NCI-H82 treated with DMSO at 0.1 percent for 48 hours (cell line): ENCODE data around the gene PLPP3.
A peak's percentile ranks its signal among the peaks of the same experiment; 100 is the strongest.

Experiments
- DNase-seq: peaks from one replicate; lab custom pipeline; 2025; ENCODE audit not compliant: unreplicated experiment; lab: John Stamatoyannopoulos, UW

The PLPP3 gene

GRCh38 chr1:56576880-56577405 lies 2.4 kb downstream of the PLPP3 start:
- DNase-seq, result peak; percentile 71

GRCh38 chr1:56575865-56576264 lies 3.5 kb downstream of the PLPP3 start:
- DNase-seq, result no peak

DNA sequence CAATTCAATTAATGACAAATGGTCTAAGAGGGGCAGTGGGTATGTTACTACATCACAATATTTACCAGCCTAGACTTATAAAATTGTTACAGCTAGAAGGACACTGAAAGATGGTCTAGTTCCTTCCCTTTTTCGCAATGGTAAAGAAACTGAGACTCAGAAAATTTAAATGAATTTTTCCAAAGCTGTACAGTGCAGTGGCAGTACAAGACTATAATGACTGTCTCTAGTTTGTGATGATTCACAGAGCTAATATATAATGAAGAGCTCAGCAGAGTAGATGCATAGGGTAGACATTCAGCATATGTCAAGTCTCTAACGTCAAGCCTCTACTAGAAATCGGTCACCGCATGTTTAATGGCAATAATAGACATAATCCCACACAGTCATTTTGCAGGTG lies 4.6 kb downstream of the PLPP3 start:
- DNase-seq, result no peak

- no peak for DNase-seq
Observed at GRCh38 chr1:56573311-56573710, 6.1 kb downstream of the PLPP3 start.

DNA sequence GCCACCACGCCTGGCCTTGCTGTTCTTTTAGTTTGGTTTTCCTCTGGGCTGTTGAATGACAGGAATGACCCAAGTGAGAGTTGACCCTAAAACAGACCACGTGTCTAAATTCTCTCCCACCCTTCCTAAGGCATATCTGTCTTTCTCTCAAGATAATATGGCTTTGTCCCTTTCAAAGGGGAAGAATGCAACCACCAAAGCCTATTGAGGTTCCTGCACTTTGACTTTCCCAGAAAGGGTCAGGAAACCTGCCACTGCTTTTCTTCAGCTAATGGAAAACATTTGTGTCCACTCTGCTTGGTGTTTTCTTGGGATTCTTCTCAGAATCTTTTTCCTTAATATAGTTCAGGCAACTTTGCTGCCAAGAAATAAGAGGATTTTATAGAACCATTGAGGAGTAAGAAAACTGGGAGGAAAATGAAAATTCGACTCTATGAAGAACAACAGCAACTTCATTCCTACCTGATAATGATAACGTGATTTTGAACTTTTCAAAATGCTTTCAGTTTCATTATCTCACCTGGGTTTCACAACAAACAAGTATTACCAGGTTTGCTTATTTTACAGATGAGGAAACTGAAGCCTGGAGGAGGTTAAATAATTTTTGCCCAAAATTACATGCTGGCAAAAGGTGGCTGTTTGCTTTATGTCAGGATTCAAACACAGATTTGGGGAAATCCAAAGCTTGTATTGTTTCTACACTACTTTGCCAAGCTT lies 6.9 kb downstream of the PLPP3 start:
- no peak for DNase-seq

DNA sequence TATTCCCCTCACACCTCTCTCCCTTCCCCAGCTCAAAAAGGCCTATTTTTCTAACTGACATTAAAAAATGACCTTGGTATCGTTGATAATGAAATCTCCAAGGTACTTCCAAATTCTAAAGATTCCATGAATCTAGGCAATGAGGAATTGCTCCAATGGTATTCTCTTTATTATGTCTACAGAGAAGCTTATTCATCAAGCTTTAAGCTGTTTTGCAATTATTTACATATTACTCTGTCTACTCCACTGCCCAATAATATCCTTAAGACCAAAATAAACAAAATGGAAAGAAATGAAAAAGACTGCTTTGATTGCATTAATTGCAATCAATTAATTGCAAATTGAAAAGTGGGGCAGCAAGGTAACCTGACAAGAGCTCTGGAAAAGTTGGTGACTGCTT lies 7.9 kb downstream of the PLPP3 start:
- no peak for DNase-seq

GRCh38 chr1:56570924-56571372 lies 8.4 kb downstream of the PLPP3 start:
- DNase-seq, result peak; percentile 18

DNA sequence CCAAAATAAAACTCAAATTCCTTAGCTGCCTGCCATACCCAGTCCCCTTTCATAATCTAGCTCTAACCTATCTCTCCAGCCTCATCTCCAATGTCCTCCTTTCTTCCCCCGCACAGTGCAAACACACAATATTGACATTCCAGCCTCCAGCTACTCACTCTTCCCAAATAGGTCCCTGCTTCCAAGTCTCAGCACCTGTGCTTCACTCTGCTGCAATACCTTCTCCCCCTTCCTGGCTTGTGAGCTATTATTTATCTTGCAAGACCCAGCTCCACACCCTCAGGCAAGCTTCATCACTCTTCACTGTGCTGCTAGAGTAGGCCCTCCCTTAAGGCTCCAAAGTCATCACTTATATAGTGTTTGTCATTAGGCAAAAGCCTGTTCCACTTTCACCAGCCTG lies 9.7 kb downstream of the PLPP3 start:
- no peak for DNase-seq

DNA sequence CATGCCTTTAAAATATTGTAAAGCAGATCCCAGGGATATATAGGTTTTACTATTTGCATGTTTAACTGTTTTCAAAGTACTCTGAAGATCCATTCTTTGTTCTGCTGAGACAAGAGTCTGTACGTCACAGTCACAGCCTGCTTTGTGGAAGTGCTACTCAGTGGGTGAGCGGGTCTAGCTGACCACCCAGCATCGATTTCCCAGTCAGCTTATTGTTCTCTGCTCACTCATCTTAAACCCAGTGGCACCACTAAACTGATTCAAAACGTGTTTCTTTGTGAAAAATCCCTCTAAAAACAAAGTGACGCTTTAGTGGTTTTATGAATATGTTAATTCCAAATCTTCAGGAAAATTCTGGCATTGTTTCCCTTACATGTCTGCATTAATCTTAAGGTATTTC lies 12.4 kb downstream of the PLPP3 start:
- no peak for DNase-seq

DNA sequence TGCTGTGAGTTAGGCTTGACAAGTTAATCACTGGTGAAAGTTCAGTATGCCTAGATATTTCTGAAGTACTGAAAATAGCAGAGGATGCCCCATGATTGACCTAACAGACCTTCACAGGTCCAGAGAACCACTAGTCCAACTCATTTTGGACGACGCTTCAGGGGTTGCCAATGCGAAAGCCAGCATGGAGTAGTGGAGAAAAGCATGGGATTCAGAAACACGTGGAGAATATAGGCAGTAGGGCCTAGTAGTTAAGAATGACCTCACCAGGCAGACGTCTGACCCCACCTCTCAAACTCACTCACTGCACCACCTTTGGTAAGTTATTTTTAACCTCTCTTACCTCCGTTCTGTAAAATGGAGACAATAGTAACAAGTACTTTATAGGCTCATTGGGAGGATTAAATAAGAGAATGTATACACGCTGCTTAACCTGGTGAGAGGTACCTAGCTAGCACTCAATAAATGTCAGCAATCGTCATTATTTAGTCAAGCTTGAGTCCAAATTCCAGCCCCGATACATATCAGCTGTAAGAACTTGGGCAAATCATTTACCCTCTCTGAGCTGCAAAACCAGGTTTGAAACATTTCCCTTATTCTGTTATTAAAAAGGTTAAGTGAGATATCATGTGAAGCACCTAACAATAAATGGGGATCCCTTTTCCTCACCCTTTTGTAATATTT lies 13.2 kb downstream of the PLPP3 start:
- no peak for DNase-seq

DNA sequence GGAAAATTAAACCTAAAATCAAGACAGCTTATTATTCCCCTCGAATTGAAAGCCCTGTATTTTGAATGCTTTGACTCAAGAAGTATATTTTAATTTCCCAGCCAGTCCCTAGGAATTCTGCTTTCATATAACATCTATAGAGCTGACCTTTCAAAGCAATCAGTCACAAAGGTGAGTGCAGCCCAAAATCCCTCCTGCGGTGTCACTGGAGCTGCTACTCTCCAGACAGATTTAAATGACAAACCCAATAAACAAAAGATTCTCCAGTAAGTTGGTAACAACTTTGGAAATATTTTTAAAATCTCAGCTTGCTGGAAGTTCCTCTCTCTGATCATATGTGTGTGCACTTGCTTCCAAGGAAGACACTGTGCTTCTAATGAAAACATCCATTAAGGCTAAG lies 14.7 kb downstream of the PLPP3 start:
- DNase-seq, result no peak

- no peak for DNase-seq
Observed at GRCh38 chr1:56563568-56563967, 15.8 kb downstream of the PLPP3 start.

- no peak for DNase-seq
Observed at GRCh38 chr1:56562891-56563452, 16.4 kb downstream of the PLPP3 start.

DNA sequence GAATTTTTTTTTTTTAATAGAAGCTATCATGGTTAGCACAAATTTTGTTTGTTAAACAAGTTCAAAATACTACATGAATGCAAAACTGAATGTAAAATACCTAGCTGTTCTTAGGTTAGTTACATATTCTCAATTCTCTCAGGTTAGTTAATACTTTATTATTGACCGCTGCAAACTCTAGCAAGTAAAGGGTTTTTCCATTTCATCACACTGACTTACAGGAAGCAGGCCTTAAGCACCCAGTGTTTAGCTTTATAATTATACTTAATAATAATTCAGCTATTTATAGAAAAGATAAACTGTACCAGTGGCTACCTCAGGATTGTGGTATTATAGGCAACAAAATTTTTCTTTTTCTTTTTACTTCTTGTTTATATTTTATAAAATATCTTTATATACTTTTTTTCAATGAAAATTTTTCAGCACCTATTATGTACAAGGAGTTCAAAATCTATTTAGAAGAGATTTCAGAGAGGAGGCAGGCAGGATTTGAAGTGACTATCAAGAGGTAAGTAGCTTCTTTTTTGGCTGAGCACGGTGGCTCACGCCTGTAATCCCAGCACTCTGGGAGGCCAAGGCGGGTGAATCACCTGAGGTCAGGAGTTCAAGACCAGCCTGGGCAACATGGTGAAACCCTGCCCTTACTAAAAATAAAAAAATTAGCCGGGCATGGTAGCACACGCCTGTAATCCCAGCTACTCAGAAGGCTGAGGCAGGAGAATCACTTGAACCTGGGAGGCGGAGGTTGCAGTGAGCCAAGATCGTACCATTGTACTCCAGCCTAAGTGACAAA lies 17.9 kb downstream of the PLPP3 start:
- no peak for DNase-seq

DNA sequence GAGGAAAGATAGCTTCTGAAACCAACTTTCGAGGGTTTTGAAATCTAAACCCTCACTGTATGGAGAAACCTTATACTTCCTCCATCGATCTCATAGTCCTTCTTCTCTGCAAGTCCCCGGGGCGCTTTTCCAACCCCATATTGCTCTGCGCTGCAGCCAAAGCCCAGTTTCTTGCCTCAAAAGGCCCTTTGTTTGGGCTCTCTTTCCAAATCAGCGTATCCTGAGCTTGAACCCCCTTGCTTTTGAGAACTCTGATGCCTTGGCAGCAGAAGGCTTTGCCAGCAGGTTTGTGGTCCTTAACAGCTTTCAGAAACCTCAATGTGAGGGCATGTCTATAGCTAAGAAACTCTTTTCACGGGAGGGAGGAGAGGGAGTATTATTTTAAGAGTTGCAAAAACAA lies 21.6 kb downstream of the PLPP3 start:
- no peak for DNase-seq

GRCh38 chr1:56555448-56555847 lies 23.9 kb downstream of the PLPP3 start:
- no peak for DNase-seq

- no peak for DNase-seq
Observed at GRCh38 chr1:56553046-56553445, 26.3 kb downstream of the PLPP3 start.

DNA sequence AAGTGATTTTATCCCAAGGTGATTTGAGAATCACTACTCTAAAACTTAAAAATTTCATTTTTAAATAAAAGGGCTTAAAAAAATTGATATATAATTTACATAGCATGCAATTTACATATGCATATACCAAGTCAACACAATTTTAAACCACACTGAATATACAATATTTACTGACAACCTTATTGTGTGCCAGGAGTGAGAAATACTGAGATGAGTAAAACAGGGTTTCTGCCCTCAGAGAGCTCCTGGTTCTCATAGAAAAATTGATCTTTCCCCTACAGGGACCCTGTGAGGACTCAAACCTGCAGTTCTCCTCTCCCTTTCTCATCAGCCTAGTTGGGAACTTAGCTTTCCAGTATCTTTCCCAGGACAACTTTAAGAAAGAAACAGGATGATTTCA lies 27.0 kb downstream of the PLPP3 start:
- no peak for DNase-seq

- no peak for DNase-seq
Observed at GRCh38 chr1:56551691-56552090, 27.7 kb downstream of the PLPP3 start.

DNA sequence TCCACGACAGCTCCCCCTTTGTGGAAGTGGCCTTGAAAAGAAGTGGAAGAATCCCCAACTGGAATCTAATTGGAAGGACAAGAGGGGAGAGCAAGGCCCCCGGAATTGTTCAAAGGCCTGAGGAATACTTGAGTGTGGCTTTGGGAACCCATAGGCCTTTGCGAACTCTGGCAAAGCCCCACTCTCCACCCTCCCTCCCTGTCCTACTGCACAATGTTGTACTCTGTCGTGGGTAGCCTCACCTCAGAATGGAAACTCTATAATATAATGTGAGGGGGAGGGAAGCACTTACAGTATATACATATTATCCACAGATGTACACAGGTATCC lies 28.5 kb downstream of the PLPP3 start:
- DNase-seq, result no peak

DNA sequence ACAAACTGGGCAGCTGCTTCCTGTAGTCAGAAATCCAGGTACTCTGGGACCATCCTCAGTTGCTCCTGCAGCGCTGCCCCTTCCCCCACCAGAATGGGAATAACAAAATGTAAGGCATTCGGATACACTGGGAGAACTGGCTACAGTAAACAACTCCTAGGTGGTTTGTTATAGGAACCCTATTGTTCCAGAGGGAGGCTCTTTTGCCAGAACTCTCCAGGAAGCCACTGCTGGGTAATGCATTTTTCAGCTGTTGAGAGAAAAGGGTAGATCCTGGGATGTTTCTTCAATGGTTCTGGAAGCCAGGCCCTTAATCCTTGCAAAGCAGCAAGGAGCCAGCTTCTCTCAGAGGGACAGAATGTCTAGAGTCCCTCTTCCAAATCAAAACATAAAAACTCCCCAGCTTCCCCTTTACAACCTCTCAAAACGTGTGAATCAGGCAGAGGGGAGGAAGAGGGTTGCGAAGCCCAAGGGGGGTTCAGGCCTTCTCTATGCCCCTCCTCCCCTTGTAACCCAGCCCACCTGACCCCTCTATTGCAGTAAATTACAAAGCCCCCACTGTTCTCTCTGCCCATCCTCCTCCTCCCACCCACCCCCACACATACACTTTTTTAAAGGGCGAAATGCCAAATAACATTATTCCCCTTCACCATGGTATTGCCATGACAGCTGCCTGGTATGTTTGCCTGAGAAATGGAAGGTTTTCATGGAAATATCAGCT lies 29.1 kb downstream of the PLPP3 start:
- DNase-seq, result no peak
